Activated T-helper 1 cell treated with Interleukin-2 at 50 U/mL for 16 hours (primary cell): ENCODE data around the gene PSPH.
"Not testable (repeated sequence)": the region's sequence is repeated elsewhere in the genome, so short reads cannot be mapped to it uniquely, and the experiment has no call there.

Source experiments
- DNase-seq: peaks from one replicate; pipeline ENCODE4 v3.0.0-alpha.2; 2020; ENCODE audit warnings: low read depth

PSPH gene

GRCh38 chr7:56062382-56062781, 11.1 kb upstream of the PSPH start:
- no peak for DNase-seq

- DNase-seq, result no peak
Observed at GRCh38 chr7:56053993-56054392, 2.7 kb upstream of the PSPH start.

- no peak for DNase-seq
Observed at GRCh38 chr7:56053379-56053778, 2.1 kb upstream of the PSPH start.

- DNase-seq, result no peak
Observed at GRCh38 chr7:56051053-56051338, 248 bp downstream of the PSPH start.

- DNase-seq, result not testable (repeated sequence)
Observed at GRCh38 chr7:56048763-56049162, 2.5 kb downstream of the PSPH start.

- DNase-seq, result no peak
Observed at GRCh38 chr7:56048245-56048644, 3.0 kb downstream of the PSPH start.

GRCh38 chr7:56047446-56048116, 3.7 kb downstream of the PSPH start:
- DNase-seq, result not testable (repeated sequence)

- no peak for DNase-seq
Observed at GRCh38 chr7:56046721-56047445, 4.4 kb downstream of the PSPH start.

- DNase-seq, result not testable (repeated sequence)
Observed at GRCh38 chr7:56045758-56046157, 5.5 kb downstream of the PSPH start.

- no peak for DNase-seq
Observed at GRCh38 chr7:56040730-56041129, 10.5 kb downstream of the PSPH start.

- DNase-seq, result peak; percentile 56
Observed at GRCh38 chr7:56033671-56034432, 17.4 kb downstream of the PSPH start.

- DNase-seq, result not testable (repeated sequence)
Observed at GRCh38 chr7:56032578-56032977, 18.7 kb downstream of the PSPH start.

- not testable (repeated sequence) for DNase-seq
Observed at GRCh38 chr7:56031556-56031955, 19.7 kb downstream of the PSPH start.

- DNase-seq, result no peak
Observed at GRCh38 chr7:56030340-56030739, 20.9 kb downstream of the PSPH start.

GRCh38 chr7:56028942-56029630, 22.2 kb downstream of the PSPH start:
- no peak for DNase-seq

GRCh38 chr7:56026538-56026937, 24.7 kb downstream of the PSPH start:
- no peak for DNase-seq

GRCh38 chr7:56023500-56023899, 27.7 kb downstream of the PSPH start:
- DNase-seq, result no peak

- DNase-seq, result no peak
Observed at GRCh38 chr7:56019501-56019900, 31.7 kb downstream of the PSPH start.

GRCh38 chr7:56017015-56017414, 34.2 kb downstream of the PSPH start:
- DNase-seq, result not testable (repeated sequence)

- DNase-seq, result no peak
Observed at GRCh38 chr7:56009695-56010094, 41.5 kb downstream of the PSPH start.

- no peak for DNase-seq
Observed at GRCh38 chr7:56007891-56008290, 43.4 kb downstream of the PSPH start.

- no peak for DNase-seq
Observed at GRCh38 chr7:56007167-56007652, 44.0 kb downstream of the PSPH start.
